Peyer's patch (tissue), 4 donors: Measurements from ENCODE around the gene TAF3.

ENCODE experiments used
- POLR2A ChIP-seq, 2 donors: fragments of 450-650 bp; IDR thresholded peaks; one replicate each; pipeline ENCODE4 v1.5.1; 2017; ENCODE audit warnings: antibody characterized with exemption in 2 of 2, mild to moderate bottlenecking in 2 of 2, moderate library complexity in 2 of 2
- TF ChIP-seq, protein P1 (sequence below), 6 experiments: fragments of 450-650 bp in 4 of 6; fragments of 200-600 bp in 2 of 6; sonication (generic) in 1 of 6; IDR thresholded peaks; one replicate each; pipeline ENCODE4 v1.5.1; 2017 to 2019; ENCODE audit warnings: antibody characterized with exemption in 6 of 6, mild to moderate bottlenecking in 3 of 6, moderate library complexity in 1 of 6

DNA sequence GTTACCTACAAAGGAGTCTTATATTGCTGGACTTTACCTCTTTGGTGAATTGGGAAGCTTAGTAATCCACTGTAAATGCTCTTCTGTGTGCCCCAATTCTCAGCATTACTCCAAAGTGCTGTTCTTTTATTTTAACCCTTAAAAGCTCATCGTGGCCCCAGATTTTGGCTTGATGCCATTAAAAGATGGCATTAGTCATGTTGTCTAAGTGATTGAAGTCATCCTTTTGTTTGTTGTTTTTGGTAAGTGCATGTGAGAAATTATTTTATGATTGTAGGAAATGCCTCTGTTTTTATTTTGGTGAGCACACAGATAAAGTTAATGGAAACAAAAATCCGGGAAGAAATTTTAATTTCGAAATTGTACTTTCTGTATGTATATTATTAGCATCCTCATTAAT is 153.6 kb downstream of the TAF3 start:
- TF ChIP-seq, protein P1, sequence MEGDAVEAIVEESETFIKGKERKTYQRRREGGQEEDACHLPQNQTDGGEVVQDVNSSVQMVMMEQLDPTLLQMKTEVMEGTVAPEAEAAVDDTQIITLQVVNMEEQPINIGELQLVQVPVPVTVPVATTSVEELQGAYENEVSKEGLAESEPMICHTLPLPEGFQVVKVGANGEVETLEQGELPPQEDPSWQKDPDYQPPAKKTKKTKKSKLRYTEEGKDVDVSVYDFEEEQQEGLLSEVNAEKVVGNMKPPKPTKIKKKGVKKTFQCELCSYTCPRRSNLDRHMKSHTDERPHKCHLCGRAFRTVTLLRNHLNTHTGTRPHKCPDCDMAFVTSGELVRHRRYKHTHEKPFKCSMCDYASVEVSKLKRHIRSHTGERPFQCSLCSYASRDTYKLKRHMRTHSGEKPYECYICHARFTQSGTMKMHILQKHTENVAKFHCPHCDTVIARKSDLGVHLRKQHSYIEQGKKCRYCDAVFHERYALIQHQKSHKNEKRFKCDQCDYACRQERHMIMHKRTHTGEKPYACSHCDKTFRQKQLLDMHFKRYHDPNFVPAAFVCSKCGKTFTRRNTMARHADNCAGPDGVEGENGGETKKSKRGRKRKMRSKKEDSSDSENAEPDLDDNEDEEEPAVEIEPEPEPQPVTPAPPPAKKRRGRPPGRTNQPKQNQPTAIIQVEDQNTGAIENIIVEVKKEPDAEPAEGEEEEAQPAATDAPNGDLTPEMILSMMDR (IDR thresholded peaks at IDR 0.05): no peak
- no peak for TF ChIP-seq POLR2A (IDR thresholded peaks at IDR 0.05)
